ENCODE results near the gene MORN5. TPM values are rescaled to one million over a fixed set of nuclear protein-coding genes. Genes with fewer than 3 reads are reported as not detected.
A peak's percentile ranks its signal among the peaks of the same experiment; 100 is the strongest.

Gene MORN5
- total and polyA plus RNA-seq, 2 experiments from 2014 or later = not detected

DNA sequence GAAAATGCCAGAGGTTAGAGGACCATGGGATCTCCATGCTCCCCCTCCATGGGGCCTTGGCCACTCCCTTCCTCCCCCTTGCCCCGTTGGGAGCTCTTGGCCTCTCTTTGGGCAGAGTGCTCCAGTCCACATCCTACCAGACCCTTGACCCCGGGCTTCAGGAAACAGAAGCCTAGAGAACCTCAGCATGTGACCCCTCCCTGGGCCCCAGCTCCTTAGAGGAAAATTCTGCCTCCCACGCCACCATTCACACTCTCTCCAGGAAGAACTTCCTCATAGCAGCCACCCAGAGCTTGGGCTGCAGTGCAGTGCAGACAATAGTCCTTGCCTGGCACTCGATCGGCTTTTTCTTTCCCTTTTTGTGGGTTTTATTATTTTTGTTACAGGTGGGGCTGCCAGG, 63.1 kb downstream of the MORN5 start (continued):
- TF ChIP-seq, protein P1, sequence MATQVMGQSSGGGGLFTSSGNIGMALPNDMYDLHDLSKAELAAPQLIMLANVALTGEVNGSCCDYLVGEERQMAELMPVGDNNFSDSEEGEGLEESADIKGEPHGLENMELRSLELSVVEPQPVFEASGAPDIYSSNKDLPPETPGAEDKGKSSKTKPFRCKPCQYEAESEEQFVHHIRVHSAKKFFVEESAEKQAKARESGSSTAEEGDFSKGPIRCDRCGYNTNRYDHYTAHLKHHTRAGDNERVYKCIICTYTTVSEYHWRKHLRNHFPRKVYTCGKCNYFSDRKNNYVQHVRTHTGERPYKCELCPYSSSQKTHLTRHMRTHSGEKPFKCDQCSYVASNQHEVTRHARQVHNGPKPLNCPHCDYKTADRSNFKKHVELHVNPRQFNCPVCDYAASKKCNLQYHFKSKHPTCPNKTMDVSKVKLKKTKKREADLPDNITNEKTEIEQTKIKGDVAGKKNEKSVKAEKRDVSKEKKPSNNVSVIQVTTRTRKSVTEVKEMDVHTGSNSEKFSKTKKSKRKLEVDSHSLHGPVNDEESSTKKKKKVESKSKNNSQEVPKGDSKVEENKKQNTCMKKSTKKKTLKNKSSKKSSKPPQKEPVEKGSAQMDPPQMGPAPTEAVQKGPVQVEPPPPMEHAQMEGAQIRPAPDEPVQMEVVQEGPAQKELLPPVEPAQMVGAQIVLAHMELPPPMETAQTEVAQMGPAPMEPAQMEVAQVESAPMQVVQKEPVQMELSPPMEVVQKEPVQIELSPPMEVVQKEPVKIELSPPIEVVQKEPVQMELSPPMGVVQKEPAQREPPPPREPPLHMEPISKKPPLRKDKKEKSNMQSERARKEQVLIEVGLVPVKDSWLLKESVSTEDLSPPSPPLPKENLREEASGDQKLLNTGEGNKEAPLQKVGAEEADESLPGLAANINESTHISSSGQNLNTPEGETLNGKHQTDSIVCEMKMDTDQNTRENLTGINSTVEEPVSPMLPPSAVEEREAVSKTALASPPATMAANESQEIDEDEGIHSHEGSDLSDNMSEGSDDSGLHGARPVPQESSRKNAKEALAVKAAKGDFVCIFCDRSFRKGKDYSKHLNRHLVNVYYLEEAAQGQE (IDR thresholded peaks at IDR 0.05; ENCODE audit: unreplicated experiment) = no peak
- TF ChIP-seq, protein P2, sequence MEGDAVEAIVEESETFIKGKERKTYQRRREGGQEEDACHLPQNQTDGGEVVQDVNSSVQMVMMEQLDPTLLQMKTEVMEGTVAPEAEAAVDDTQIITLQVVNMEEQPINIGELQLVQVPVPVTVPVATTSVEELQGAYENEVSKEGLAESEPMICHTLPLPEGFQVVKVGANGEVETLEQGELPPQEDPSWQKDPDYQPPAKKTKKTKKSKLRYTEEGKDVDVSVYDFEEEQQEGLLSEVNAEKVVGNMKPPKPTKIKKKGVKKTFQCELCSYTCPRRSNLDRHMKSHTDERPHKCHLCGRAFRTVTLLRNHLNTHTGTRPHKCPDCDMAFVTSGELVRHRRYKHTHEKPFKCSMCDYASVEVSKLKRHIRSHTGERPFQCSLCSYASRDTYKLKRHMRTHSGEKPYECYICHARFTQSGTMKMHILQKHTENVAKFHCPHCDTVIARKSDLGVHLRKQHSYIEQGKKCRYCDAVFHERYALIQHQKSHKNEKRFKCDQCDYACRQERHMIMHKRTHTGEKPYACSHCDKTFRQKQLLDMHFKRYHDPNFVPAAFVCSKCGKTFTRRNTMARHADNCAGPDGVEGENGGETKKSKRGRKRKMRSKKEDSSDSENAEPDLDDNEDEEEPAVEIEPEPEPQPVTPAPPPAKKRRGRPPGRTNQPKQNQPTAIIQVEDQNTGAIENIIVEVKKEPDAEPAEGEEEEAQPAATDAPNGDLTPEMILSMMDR (conservative IDR thresholded peaks at IDR 0.05; ENCODE audit: low read depth in 2 of 2) = no peak
- TF ChIP-seq POLR2AphosphoS5 (IDR thresholded peaks at IDR 0.05; ENCODE audit: low read depth) (no peak), STAT1 (IDR thresholded peaks at IDR 0.05; ENCODE audit: unreplicated experiment) (no peak), ZNF114 (CRISPR knock-in tag; IDR thresholded peaks at IDR 0.05) (no peak), ZNF331 (CRISPR knock-in tag; IDR thresholded peaks at IDR 0.05; ENCODE audit: low read depth) (no peak), JUNB (IDR thresholded peaks at IDR 0.05; ENCODE audit: unreplicated experiment) (no peak), CREB1 (CRISPR knock-in tag; IDR thresholded peaks at IDR 0.05; ENCODE audit: low read depth) (no peak), EZH2phosphoT487 (IDR thresholded peaks at IDR 0.05; ENCODE audit: unreplicated experiment) (no peak)
- TF ChIP-seq, protein P3, sequence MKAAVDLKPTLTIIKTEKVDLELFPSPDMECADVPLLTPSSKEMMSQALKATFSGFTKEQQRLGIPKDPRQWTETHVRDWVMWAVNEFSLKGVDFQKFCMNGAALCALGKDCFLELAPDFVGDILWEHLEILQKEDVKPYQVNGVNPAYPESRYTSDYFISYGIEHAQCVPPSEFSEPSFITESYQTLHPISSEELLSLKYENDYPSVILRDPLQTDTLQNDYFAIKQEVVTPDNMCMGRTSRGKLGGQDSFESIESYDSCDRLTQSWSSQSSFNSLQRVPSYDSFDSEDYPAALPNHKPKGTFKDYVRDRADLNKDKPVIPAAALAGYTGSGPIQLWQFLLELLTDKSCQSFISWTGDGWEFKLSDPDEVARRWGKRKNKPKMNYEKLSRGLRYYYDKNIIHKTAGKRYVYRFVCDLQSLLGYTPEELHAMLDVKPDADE (IDR thresholded peaks at IDR 0.05) = no peak

DNA sequence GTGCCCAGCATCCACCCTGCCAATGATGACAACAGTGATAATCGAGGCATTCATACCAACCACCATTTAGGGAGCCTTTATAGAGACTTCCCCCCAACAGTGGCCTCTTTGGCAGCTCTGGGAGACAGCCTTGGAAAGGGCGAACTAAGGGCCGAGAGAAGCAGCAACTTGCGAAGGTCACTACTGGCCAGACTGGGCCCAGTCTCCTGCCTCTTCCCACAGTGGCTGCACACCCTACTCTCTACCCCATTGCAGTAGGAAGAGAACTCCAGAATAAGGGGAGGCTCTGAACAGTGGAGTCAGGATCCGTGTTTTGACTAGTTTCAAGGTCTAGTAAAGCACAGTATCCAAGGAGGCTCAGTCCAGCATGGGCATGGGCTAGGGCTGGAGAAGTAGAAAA, 63.7 kb downstream of the MORN5 start:
- H3K4me1 Mint-ChIP-seq = peaks cover 58% of the 10 kb centered on the region

More for the DNA sequence above, 63.7 kb downstream of the MORN5 start:
- Histone ChIP-seq H3K4me2 (no peak overlapping the region), H3K27ac (ENCODE audit: low read depth) (no peak overlapping the region), H2AFZ (no peak overlapping the region), H3K79me2 (replicated peaks; ENCODE audit: insufficient read depth) (no peaks in the 10 kb centered on the region), H3F3A (replicated peaks; ENCODE audit: low read depth) (0 out of 2 replicates have a peak, but pooled peaks cover 7% of the 10 kb centered on the region), H4K20me1 (replicated peaks; ENCODE audit: insufficient read depth) (peaks cover 10% of the 10 kb centered on the region; the same call in 1 of the 2 replicates), H3K4me1 (ENCODE audit: insufficient read depth) (peaks cover 44% of the 10 kb centered on the region), H3K27me3 (ENCODE audit: insufficient read depth) (peaks cover 100% of the 10 kb centered on the region), H3K36me3 (ENCODE audit: insufficient read depth) (no peaks in the 10 kb centered on the region), H3K4me3 (no peak overlapping the region), H3K9me2 (ENCODE audit: insufficient read depth) (no peaks in the 10 kb centered on the region)
- peaks cover 99% of the 10 kb centered on the region for H3K27me3 Mint-ChIP-seq (ENCODE audit: insufficient read depth, low read depth, poor library complexity)
- H3K36me3 Mint-ChIP-seq (ENCODE audit: low read depth) = no peaks in the 10 kb centered on the region; the same call in 2 of the 3 replicates
- no peak overlapping the region for H3K27ac Mint-ChIP-seq
- peaks cover 6% of the 10 kb centered on the region for H3K9me3 Mint-ChIP-seq
- TF ChIP-seq, protein P1 (IDR thresholded peaks at IDR 0.05; ENCODE audit: unreplicated experiment) = no peak
- TF ChIP-seq EZH2 (IDR thresholded peaks at IDR 0.05; ENCODE audit: low read depth, unreplicated experiment) = peak; percentile 67
- DNase-seq (ENCODE audit: low spot score) = no peak
- ATAC-seq = no peak
- H3K4me3 Mint-ChIP-seq = no peak overlapping the region
